ENCODE measurements around the gene MPL. TPM values are rescaled to one million over a fixed set of nuclear protein-coding genes. Genes with fewer than 3 reads are reported as not detected.

MPL gene
- total and polyA plus RNA-seq, 10 of the 15 experiments (the other 5 are each of a cell fraction or from before 2014, with no cell fraction given): not detected

GRCh38 chr1:43313771-43314170 lies 23.8 kb upstream of the MPL start:
- H2AFZ ChIP-seq (ENCODE audit: control insufficient read depth, low read depth, low read length): no peak overlapping the region
- RAD21 ChIA-PET (ENCODE audit: unreplicated experiment): no interaction called here
- 50% methylated on average over 10 of the region's 10 CpGs for WGBS (ENCODE audit: insufficient coverage, insufficient replicate concordance, low lambda C conversion rate, missing lambda C conversion rate)
- SMC1A ChIA-PET (ENCODE audit: uncharacterized antibody, unreplicated experiment): no interaction called here
- H3K9me3 ChIP-seq (replicated peaks; ENCODE audit: control insufficient read depth, insufficient read depth, low read length): no peaks in the 10 kb centered on the region
- no peaks in the 10 kb centered on the region for H3K4me1 ChIP-seq (ENCODE audit: control insufficient read depth, insufficient read depth, low read length)
- H3K27ac ChIP-seq (ENCODE audit: control insufficient read depth, insufficient read depth): no peak overlapping the region
- in situ Hi-C loops (cut with MboI) (no loop called here), intact Hi-C loops (cut with micrococcal nuclease; ENCODE audit: unreplicated experiment) (no loop called here)
- no peak for ATAC-seq
- H3K4me2 ChIP-seq (ENCODE audit: control insufficient read depth, insufficient read depth): no peak overlapping the region
- H3K4me3 ChIP-seq: no peak overlapping the region
- no peaks in the 10 kb centered on the region for H3K79me2 ChIP-seq (ENCODE audit: control insufficient read depth, insufficient read depth, low read length)
- FAIRE-seq: no peak
- CTCF ChIA-PET: no interaction called here
- BruUV-seq (replicated peaks): no TSS peak
- no peaks in the 10 kb centered on the region for H4K20me1 ChIP-seq (ENCODE audit: control insufficient read depth, insufficient read depth)
- no peaks in the 10 kb centered on the region for H3K36me3 ChIP-seq (ENCODE audit: control insufficient read depth in 2 of 2, insufficient read depth in 2 of 2, low read length in 1 of 2)
- no peak for TF ChIP-seq SIN3A (IDR thresholded peaks at IDR 0.05; ENCODE audit: low read depth, low read length)
- TF ChIP-seq ZNF687 (IDR thresholded peaks at IDR 0.05): no peak
- TF ChIP-seq MXI1 (IDR thresholded peaks at IDR 0.05; ENCODE audit: low read depth, low read length): no peak
- TF ChIP-seq EP300 (IDR thresholded peaks at IDR 0.05; ENCODE audit: borderline replicate concordance in 1 of 2, control insufficient read depth in 1 of 2, low read depth in 2 of 2, low read length in 2 of 2): no peak
- no peak for TF ChIP-seq CBX3 (IDR thresholded peaks at IDR 0.05; ENCODE audit: borderline replicate concordance, low read depth)
- no peak for TF ChIP-seq ZNF622 (IDR thresholded peaks at IDR 0.05)
- no peak for TF ChIP-seq JUND (IDR thresholded peaks at IDR 0.05; ENCODE audit: low read depth, low read length)
- TF ChIP-seq GABPA (IDR thresholded peaks at IDR 0.05; ENCODE audit: low read depth): no peak
- TF ChIP-seq SMC3 (IDR thresholded peaks at IDR 0.05; ENCODE audit: borderline replicate concordance, low read length): no peak
- TF ChIP-seq POLR2AphosphoS5 (IDR thresholded peaks at IDR 0.05; ENCODE audit: low read length): no peak
- TF ChIP-seq MEF2A (IDR thresholded peaks at IDR 0.05; ENCODE audit: insufficient read depth, low read depth, low read length): no peak
- no peak for TF ChIP-seq PAX8 (IDR thresholded peaks at IDR 0.05)
- TF ChIP-seq ZNF592 (IDR thresholded peaks at IDR 0.05): no peak
- TF ChIP-seq CHD2 (IDR thresholded peaks at IDR 0.05; ENCODE audit: borderline replicate concordance, low read depth, low read length): no peak
- POLR2A ChIA-PET: no interaction called here
- H3K27me3 ChIP-seq (replicated peaks in 1 of 2; ENCODE audit: control insufficient read depth in 2 of 2, insufficient read depth in 2 of 2, low read length in 1 of 2): no peaks in the 10 kb centered on the region
- no peak for DNase-seq (ENCODE audit: low read depth, low spot score)
- H3K9ac ChIP-seq (ENCODE audit: control insufficient read depth, insufficient read depth, low read length): no peak overlapping the region

Measured in GM12878 (cell line).